Mesenchymal stem cell (in vitro differentiated cells and primary cell): Measurements from ENCODE around the gene HOXD13. TPM values are rescaled to one million over a fixed set of nuclear protein-coding genes. Genes with fewer than 3 reads are reported as not detected.

Source experiments
- DNase-seq: peaks from one replicate; pipeline ENCODE4 v3.0.0-alpha.2; 2013
- H2AFZ ChIP-seq: one replicate; pipeline ENCODE4 v1.6.1; 2013; ENCODE audit warnings: low read depth, mild to moderate bottlenecking, control low read depth, inconsistent platforms, low read length, moderate library complexity
- H2AK5ac ChIP-seq: 2 replicates; pipeline ENCODE4 v1.6.1; 2013; ENCODE audit warnings: low read length, moderate library complexity, mild to moderate bottlenecking, inconsistent platforms; ENCODE audit not compliant: severe bottlenecking
- H2BK120ac ChIP-seq: one replicate; pipeline ENCODE4 v1.6.1; 2013; ENCODE audit warnings: low read depth, mild to moderate bottlenecking, inconsistent platforms, low read length, moderate library complexity
- H2BK12ac ChIP-seq, 2 experiments: one replicate each; pipeline ENCODE4 v1.6.1; 2013; ENCODE audit warnings: inconsistent platforms in 2 of 2, low read length in 2 of 2, mild to moderate bottlenecking in 2 of 2, moderate library complexity in 2 of 2, control low read depth in 1 of 2
- H2BK15ac ChIP-seq: one replicate; pipeline ENCODE4 v1.6.1; 2013; ENCODE audit warnings: mild to moderate bottlenecking, low read depth, inconsistent platforms; ENCODE audit not compliant: poor library complexity, severe bottlenecking
- H2BK5ac ChIP-seq: 2 replicates; pipeline ENCODE4 v1.6.1; 2013; ENCODE audit warnings: low read depth, mild to moderate bottlenecking, low read length, control low read depth, inconsistent platforms; ENCODE audit not compliant: poor library complexity, severe bottlenecking
- H3K14ac ChIP-seq, 2 experiments: one replicate each; pipeline ENCODE4 v1.6.1; 2013; ENCODE audit warnings: inconsistent platforms in 2 of 2, low read length in 2 of 2, control low read depth in 1 of 2, mild to moderate bottlenecking in 1 of 2, moderate library complexity in 1 of 2
- H3K18ac ChIP-seq, 2 experiments: one replicate each; pipeline ENCODE4 v1.6.1; 2013; ENCODE audit warnings: inconsistent platforms in 2 of 2, low read length in 2 of 2, control low read depth in 1 of 2, low read depth in 1 of 2, mild to moderate bottlenecking in 1 of 2
- H3K23ac ChIP-seq, 2 experiments: one replicate each; pipeline ENCODE4 v1.6.1; 2013; ENCODE audit warnings: inconsistent platforms in 2 of 2, low read length in 2 of 2, mild to moderate bottlenecking in 2 of 2, moderate library complexity in 2 of 2, control low read depth in 1 of 2
- H3K27ac ChIP-seq: 2 replicates; pipeline ENCODE4 v1.5.1; 2013; ENCODE audit warnings: mild to moderate bottlenecking, moderate library complexity, low read length, control low read depth, inconsistent platforms; ENCODE audit not compliant: poor library complexity, severe bottlenecking
- H3K27me3 ChIP-seq, 2 experiments: 2 replicates each; pipeline versions ENCODE4 v1.6.1 to v1.7.0; 2013; ENCODE audit warnings: low read length in 2 of 2, mild to moderate bottlenecking in 2 of 2, moderate library complexity in 2 of 2, control low read depth in 1 of 2, inconsistent platforms in 1 of 2; ENCODE audit not compliant: control insufficient read depth in 1 of 2, insufficient read depth in 1 of 2
- H3K36me3 ChIP-seq, 2 experiments: 2 replicates each; pipeline versions ENCODE4 v1.6.1 to v1.7.0; 2013; ENCODE audit warnings: low read length in 2 of 2, control low read depth in 1 of 2, inconsistent platforms in 1 of 2, low read depth in 1 of 2, mild to moderate bottlenecking in 1 of 2; ENCODE audit not compliant: insufficient read depth in 2 of 2, control insufficient read depth in 1 of 2
- H3K4ac ChIP-seq, 2 experiments: one replicate each; pipeline ENCODE4 v1.6.1; 2013; ENCODE audit warnings: inconsistent platforms in 2 of 2, low read length in 2 of 2, mild to moderate bottlenecking in 2 of 2, moderate library complexity in 2 of 2, control low read depth in 1 of 2, low read depth in 1 of 2
- H3K4me1 ChIP-seq: 2 replicates; pipeline ENCODE4 v1.6.1; 2013; ENCODE audit warnings: low read depth, low read length, control low read depth; ENCODE audit not compliant: control insufficient read depth, insufficient read depth
- H3K4me2 ChIP-seq: 2 replicates; pipeline ENCODE4 v1.6.1; 2013; ENCODE audit warnings: low read length, mild to moderate bottlenecking, inconsistent platforms; ENCODE audit not compliant: poor library complexity, severe bottlenecking
- H3K4me3 ChIP-seq, 2 experiments: 2 replicates each; pipeline versions ENCODE4 v1.5.1 to v1.7.0; 2013; ENCODE audit warnings: low read length in 2 of 2, mild to moderate bottlenecking in 2 of 2, control low read depth in 1 of 2, low read depth in 1 of 2; ENCODE audit not compliant: insufficient read depth in 1 of 2
- H3K79me1 ChIP-seq: replicated peaks from 2 replicates; pipeline ENCODE4 v1.6.1; 2013; ENCODE audit warnings: mild to moderate bottlenecking, control low read depth, low read length, inconsistent platforms; ENCODE audit not compliant: poor library complexity, severe bottlenecking
- H3K9ac ChIP-seq: 2 replicates; pipeline ENCODE4 v1.7.0; 2013; ENCODE audit warnings: mild to moderate bottlenecking, low read length, moderate library complexity
- H3K9me3 ChIP-seq: 2 replicates; pipeline ENCODE4 v1.7.0; 2013; ENCODE audit warnings: mild to moderate bottlenecking, low read length; ENCODE audit not compliant: control insufficient read depth
- H4K8ac ChIP-seq: one replicate; pipeline ENCODE4 v1.6.1; 2013; ENCODE audit warnings: inconsistent platforms, mild to moderate bottlenecking, low read length, moderate library complexity
- H4K91ac ChIP-seq: one replicate; pipeline ENCODE4 v1.6.1; 2013; ENCODE audit warnings: mild to moderate bottlenecking, low read length, inconsistent platforms
- WGBS: methylation state at CpG from one replicate; pipeline ENCODE4 v1.1.7; 2013; ENCODE audit warnings: mixed read lengths; 5-methylcytosine and 5-hydroxymethylcytosine counted together
- polyA plus RNA-seq, 2 experiments: library from polyadenylated mRNA; stranded (reverse); fragments of 200-250 nt; gene quantifications; one replicate each; pipeline ENCODE4 v1.2.3, GENCODE V29; 2013

HOXD13 gene
- polyA plus RNA-seq (2013, experiment 1 of 2), result not detected
- not detected for polyA plus RNA-seq (2013, experiment 2 of 2)

- Histone ChIP-seq H3K4me1 (peaks cover 18% of the 10 kb centered on the region), H2BK120ac (no peak within 1 kb of the TSS), H3K4me2 (peak within 1 kb of the TSS; percentile 67), H2AK5ac (no peak within 1 kb of the TSS), H2BK15ac (no peak within 1 kb of the TSS), H3K4ac (no peak within 1 kb of the TSS), H3K4me3 (peak within 1 kb of the TSS; percentile 25 to 68), H4K8ac (no peak within 1 kb of the TSS), H3K14ac (no peak within 1 kb of the TSS), H2BK12ac (no peak within 1 kb of the TSS), H3K23ac (peak within 1 kb of the TSS; percentile 26 to 60), H3K9ac (no peak within 1 kb of the TSS), H3K36me3 (no peaks in the 10 kb centered on the region), H3K18ac (no peak within 1 kb of the TSS), H3K27ac (no peak within 1 kb of the TSS), H2AFZ (no peak within 1 kb of the TSS), H3K9me3 (peaks cover 3% of the 10 kb centered on the region), H3K27me3 (peaks cover 89 to 96% of the 10 kb centered on the region in 2 experiments), H3K79me1 (no peaks in the 10 kb centered on the region), H4K91ac (no peak within 1 kb of the TSS), H2BK5ac (no peak within 1 kb of the TSS)
- WGBS, result 2% methylated on average over 56 of the region's 95 CpGs
- no peak for DNase-seq
Observed at GRCh38 chr2:176092270-176093144, at the start of gene HOXD13. Gene HOXD13, plus strand, starts transcription at chr2:176092721. Its CDS starts 170 bp downstream, at chr2:176092891.

DNA sequence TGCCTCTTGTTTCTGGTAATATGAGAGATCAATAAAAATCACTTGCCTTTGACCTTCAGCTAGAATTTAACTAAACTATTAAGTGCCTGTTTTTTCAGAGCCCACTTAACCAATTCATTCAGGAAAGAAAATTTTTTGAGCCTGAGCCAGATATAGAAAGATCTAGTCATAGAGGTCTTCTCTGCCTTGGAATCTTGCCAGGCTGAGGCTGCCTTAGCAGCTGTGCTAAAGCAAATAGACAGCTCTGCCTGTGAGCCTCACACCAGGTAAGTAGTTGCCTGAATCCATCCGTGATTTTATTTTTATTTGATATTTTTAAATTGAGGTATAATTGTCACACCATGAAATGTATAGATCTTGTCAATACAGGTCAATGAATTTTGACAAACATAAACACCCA lies 36.1 kb upstream of the HOXD13 start:
- Histone ChIP-seq H2AFZ (no peak overlapping the region), H3K36me3 (no peaks in the 10 kb centered on the region), H3K18ac (no peak overlapping the region), H3K27me3 (peaks cover 7 to 8% of the 10 kb centered on the region in 2 experiments), H4K91ac (no peak overlapping the region), H3K4me3 (no peak overlapping the region), H4K8ac (no peak overlapping the region), H3K4me2 (no peak overlapping the region), H3K4ac (no peak overlapping the region), H2BK15ac (no peak overlapping the region), H3K23ac (no peak overlapping the region), H2BK12ac (no peak overlapping the region), H2AK5ac (no peak overlapping the region), H3K79me1 (no peaks in the 10 kb centered on the region), H3K27ac (no peak overlapping the region), H3K9me3 (no peaks in the 10 kb centered on the region), H3K14ac (no peak overlapping the region), H3K9ac (no peak overlapping the region), H2BK120ac (no peak overlapping the region), H3K4me1 (no peaks in the 10 kb centered on the region), H2BK5ac (no peak overlapping the region)
- DNase-seq, result no peak
- no CpG with 5 or more reads among the region's 1 CpG for whole genome bisulfite sequencing

DNA sequence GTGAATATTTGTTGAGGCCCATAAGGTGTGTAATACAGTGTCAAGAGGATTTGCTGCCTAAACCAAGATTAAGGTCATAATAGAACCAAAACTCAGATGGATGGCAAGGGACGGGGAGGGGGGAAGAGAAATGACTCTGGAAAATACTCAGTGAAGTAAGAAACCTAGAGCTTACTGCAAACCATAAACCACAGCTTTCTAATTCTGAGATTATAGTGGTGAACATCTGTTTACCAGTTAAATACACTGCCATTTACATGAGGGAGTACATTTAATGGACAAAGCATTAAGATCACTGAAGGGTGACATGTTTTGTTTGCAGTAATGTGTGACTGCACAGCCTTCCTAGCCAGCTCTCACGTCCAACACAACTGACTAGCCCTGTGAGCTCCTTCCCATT lies 28.6 kb upstream of the HOXD13 start:
- Histone ChIP-seq H3K18ac (no peak overlapping the region), H3K36me3 (no peaks in the 10 kb centered on the region), H2AFZ (no peak overlapping the region), H3K27ac (no peak overlapping the region), H3K4me3 (no peak overlapping the region), H4K91ac (no peak overlapping the region), H3K79me1 (no peaks in the 10 kb centered on the region), H3K23ac (no peak overlapping the region), H3K27me3 (peaks cover 57 to 76% of the 10 kb centered on the region in 2 experiments), H2BK5ac (no peak overlapping the region), H3K14ac (no peak overlapping the region), H3K4ac (no peak overlapping the region), H3K9me3 (no peaks in the 10 kb centered on the region), H3K9ac (no peak overlapping the region), H2AK5ac (no peak overlapping the region), H3K4me2 (no peak overlapping the region), H2BK12ac (no peak overlapping the region), H2BK120ac (no peak overlapping the region), H3K4me1 (peaks cover 14% of the 10 kb centered on the region), H2BK15ac (no peak overlapping the region), H4K8ac (no peak overlapping the region)
- WGBS, result 45% methylated on average over 1 of the region's 2 CpGs
- DNase-seq, result no peak

DNA sequence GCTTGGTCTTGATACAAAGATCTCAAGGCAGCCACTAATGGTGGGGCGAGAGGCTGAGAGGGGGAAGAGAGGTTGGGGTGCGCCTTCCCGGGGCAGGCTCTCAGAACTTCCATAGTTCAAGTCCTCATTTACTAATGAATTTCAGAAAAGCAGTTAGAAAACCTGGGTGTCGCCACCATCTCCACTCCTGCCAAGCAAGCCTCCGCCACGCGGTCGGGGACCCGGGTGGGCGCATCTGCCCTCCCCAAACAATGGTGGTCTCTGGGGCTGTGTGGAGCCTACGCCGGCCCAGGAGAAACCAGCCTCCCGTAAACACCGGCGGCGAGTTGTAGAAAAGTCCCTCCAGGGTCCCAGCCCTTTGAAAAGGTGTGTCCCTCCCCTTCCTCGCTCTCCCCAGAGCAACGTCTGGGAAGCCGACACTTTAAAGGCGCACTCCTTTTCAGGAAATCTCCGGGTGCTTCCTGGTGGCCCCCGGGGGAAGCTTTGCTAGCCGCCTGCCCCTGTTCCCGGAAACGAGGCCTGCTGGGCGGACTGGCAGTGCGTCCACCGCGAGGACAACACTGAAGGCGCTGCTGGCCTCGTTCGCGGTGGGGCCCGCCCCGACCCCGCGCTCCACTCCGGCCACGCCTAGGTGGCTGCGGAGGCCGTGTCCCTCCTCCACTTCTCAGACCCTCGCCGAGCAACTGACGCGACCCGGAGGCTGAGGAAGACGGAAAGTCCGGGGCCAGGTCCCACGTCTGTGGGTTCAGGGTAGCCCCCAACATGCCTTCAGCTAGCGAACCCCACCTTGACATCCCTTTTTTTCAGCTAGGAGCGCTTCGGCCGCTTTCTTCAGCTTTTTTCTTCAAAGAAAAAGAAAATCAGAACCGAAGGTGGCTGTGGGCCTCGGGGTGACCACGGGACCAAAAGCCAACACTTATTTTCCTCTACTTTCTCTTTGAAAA lies 25.6 kb upstream of the HOXD13 start:
- no peak for DNase-seq
- no peak overlapping the region for H3K18ac ChIP-seq
- no peak overlapping the region for H4K91ac ChIP-seq
- no peak overlapping the region for H2AK5ac ChIP-seq
- no peaks in the 10 kb centered on the region for H3K36me3 ChIP-seq
- peak overlapping the region; percentile 51 for H3K9ac ChIP-seq
- H3K4me1 ChIP-seq, result peaks cover 14% of the 10 kb centered on the region
- H3K4me3 ChIP-seq, result peak overlapping the region in 1 of 2 experiments; percentile 67
- no peak overlapping the region for H2BK15ac ChIP-seq
- H4K8ac ChIP-seq, result no peak overlapping the region
- H3K27me3 ChIP-seq, result peaks cover 77 to 94% of the 10 kb centered on the region in 2 experiments
- H3K23ac ChIP-seq, result no peak overlapping the region
- no peak overlapping the region for H2AFZ ChIP-seq
- H3K27ac ChIP-seq, result no peak overlapping the region
- H2BK12ac ChIP-seq, result no peak overlapping the region
- no peak overlapping the region for H3K4ac ChIP-seq
- H3K4me2 ChIP-seq, result peak overlapping the region; percentile 9
- no peak overlapping the region for H3K14ac ChIP-seq
- H2BK5ac ChIP-seq, result no peak overlapping the region
- no peaks in the 10 kb centered on the region for H3K79me1 ChIP-seq
- 20% methylated on average over 54 of the region's 56 CpGs for whole genome bisulfite sequencing
- no peaks in the 10 kb centered on the region for H3K9me3 ChIP-seq
- H2BK120ac ChIP-seq, result no peak overlapping the region
